ENCODE results near the gene PDE4D. TPM values are rescaled to one million over a fixed set of nuclear protein-coding genes. Genes with fewer than 3 reads are reported as not detected.

PDE4D gene
- total RNA-seq, 1 donor from 2014 or later, result 85.8 TPM

GRCh38 chr5:59790776-59791475 is 102.6 kb downstream of the PDE4D start:
- ATAC-seq, result peak; percentile 22
- no peak for TF ChIP-seq CTCF (IDR thresholded peaks at IDR 0.05)
- intact Hi-C loops (cut with DNase I), result no loop called here
- no peak for DNase-seq
- Histone ChIP-seq H3K4me3 (no peak overlapping the region), H3K4me1 (no peaks in the 10 kb centered on the region), H3K36me3 (no peaks in the 10 kb centered on the region), H3K27ac (peak overlapping the region; percentile 13), H3K27me3 (no peaks in the 10 kb centered on the region), H3K9me3 (no peaks in the 10 kb centered on the region)

- H3K9me3 ChIP-seq, result no peaks in the 10 kb centered on the region
- DNase-seq, result no peak
- H3K4me3 ChIP-seq, result no peak overlapping the region
- peak overlapping the region; percentile 13 for H3K27ac ChIP-seq
- ATAC-seq, result peak; percentile 44
- H3K27me3 ChIP-seq, result no peaks in the 10 kb centered on the region
- no peak for TF ChIP-seq CTCF (IDR thresholded peaks at IDR 0.05)
- H3K36me3 ChIP-seq, result no peaks in the 10 kb centered on the region
- intact Hi-C loops (cut with DNase I), result no loop called here
- no peaks in the 10 kb centered on the region for H3K4me1 ChIP-seq
Measured at GRCh38 chr5:59790376-59790775, 103.2 kb downstream of the PDE4D start.

GRCh38 chr5:59789894-59790293 is 103.6 kb downstream of the PDE4D start:
- DNase-seq (no peak), ATAC-seq (no peak)
- no peaks in the 10 kb centered on the region for H3K9me3 ChIP-seq
- H3K27ac ChIP-seq, result peak overlapping the region; percentile 13
- H3K27me3 ChIP-seq, result no peaks in the 10 kb centered on the region
- intact Hi-C loops (cut with DNase I), result no loop called here
- no peak for TF ChIP-seq CTCF (IDR thresholded peaks at IDR 0.05)
- H3K4me1 ChIP-seq, result no peaks in the 10 kb centered on the region
- H3K4me3 ChIP-seq, result no peak overlapping the region
- no peaks in the 10 kb centered on the region for H3K36me3 ChIP-seq

- Histone ChIP-seq H3K27me3 (no peaks in the 10 kb centered on the region), H3K4me3 (no peak overlapping the region), H3K4me1 (no peaks in the 10 kb centered on the region), H3K27ac (no peak overlapping the region), H3K36me3 (no peaks in the 10 kb centered on the region), H3K9me3 (no peaks in the 10 kb centered on the region)
- no peak for DNase-seq
- no peak for TF ChIP-seq CTCF (IDR thresholded peaks at IDR 0.05)
- intact Hi-C loops (cut with DNase I), result no loop called here
- peak; percentile 47 for ATAC-seq
Measured at GRCh38 chr5:59789197-59789596, 104.3 kb downstream of the PDE4D start.

GRCh38 chr5:59786334-59786805 is 107.2 kb downstream of the PDE4D start:
- H3K27ac ChIP-seq, result no peak overlapping the region
- intact Hi-C loops (cut with DNase I), result no loop called here
- ATAC-seq, result peak; percentile 42

More at GRCh38 chr5:59786334-59786805, 107.2 kb downstream of the PDE4D start:
- H3K4me1 ChIP-seq, result no peaks in the 10 kb centered on the region
- H3K36me3 ChIP-seq, result no peaks in the 10 kb centered on the region
- no peaks in the 10 kb centered on the region for H3K9me3 ChIP-seq
- no peak overlapping the region for H3K4me3 ChIP-seq
- no peak for DNase-seq
- no peaks in the 10 kb centered on the region for H3K27me3 ChIP-seq
- TF ChIP-seq CTCF (IDR thresholded peaks at IDR 0.05), result no peak

Data from upper lobe of right lung (tissue), 1 donor.